Activated CD4-positive, alpha-beta T cell treated with anti-CD3 and anti-CD28 coated beads, Interleukin-2, Interleukin-6, amounts not matched to agents 100 ng/mL and 50 ng/mL, durations not matched to agents 16 hours and 8 hours (primary cell): ENCODE measurements around the gene MPP3.
A peak's percentile ranks its signal among the peaks of the same experiment; 100 is the strongest.

Experiments
- DNase-seq: peaks from one replicate; pipeline ENCODE4 v3.0.0-alpha.2; 2020

MPP3 gene

DNA sequence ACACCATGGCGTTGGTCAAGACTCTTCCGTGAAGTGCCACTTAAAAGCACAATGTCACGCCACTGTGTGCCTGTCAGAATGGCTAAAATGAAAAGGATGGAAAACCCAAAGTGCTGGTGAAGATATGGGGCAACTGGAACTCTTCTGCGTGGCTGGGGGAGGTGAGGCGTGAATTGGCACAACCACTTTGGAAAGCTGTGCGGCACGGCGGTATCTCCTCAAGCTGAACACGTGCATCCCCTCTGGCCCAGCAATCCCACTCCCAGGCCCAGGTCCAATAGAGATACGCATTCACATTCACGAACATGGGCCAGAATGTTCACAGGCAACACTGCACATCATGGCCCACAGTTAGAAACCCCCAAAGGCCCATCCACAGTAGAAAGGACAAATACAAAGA, 63.1 kb downstream of the MPP3 start:
- DNase-seq, result no peak

DNA sequence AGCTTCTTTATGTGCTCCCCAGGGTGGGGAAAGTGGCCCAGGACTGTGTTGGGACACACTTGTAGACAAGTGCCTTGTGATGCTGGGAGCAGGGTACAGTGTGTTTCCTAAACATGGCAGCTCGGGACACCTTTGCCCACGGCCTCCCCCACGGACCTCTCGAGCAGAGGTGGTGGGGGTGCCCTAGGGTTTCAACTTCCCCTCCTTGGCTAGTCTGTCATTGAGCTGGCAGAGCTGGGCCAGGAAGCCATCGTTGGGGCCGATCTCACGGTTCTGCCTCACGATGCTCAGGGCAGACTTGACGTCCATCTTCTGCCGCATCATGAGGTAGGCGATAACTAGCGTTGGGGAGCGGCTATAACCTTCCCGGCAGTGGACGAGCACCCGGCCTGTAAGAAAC, 63.5 kb downstream of the MPP3 start:
- no peak for DNase-seq

DNA sequence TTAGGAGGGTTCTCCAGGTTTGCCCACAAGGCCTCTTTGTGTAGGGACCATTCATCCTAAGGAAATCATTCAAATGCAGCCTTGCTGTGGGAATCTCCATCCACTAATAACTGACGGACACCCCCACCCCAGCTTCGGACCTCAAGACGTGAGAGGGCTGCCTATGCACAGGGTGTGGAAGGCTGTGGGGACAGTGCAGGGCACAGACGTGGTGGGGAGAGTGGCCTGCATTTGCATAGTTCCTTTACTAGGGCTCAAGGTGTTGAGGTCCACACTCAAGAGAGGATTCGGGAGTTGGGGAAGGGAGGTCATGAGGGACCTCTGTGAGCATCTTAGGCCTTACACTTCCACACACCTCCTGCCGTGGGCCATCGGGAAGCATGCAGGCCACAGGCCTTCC, 64.0 kb downstream of the MPP3 start:
- no peak for DNase-seq

DNA sequence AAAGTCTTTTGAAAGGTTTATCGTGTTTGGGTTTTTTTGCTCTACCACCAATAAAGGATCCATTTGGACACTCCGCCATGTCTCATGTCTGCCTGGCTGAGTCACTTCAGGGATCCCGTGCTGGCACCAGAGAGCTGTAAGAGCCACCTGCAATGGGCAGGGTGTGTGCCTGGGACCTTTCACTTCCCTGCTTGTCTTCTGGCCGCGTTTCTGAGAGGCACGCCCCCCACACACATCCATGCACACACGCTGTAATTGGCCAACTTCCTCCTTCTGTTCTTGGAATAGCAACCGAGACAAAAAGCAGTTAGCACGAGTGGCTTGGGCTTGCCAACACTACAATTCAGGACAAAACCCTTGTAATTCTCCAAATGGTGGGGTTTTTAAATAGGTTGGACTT, 64.6 kb downstream of the MPP3 start:
- DNase-seq, result no peak

DNA sequence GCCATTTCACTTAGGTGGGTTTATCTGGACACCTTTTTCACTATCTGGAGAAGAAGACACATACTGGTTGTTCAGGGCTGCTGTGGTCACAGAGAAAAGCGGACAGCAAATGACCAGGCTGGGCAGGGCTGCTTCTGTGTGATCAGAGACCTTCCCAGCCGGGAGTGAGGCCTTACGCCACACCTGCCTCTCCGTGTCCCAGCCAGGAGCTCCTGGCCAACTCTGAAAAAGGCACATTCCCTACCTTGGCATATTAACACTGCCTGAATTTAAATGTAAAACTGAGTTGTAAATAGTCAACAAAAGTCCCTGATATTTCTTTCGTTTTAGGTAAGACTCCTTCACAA, 65.3 kb downstream of the MPP3 start:
- DNase-seq, result no peak

DNA sequence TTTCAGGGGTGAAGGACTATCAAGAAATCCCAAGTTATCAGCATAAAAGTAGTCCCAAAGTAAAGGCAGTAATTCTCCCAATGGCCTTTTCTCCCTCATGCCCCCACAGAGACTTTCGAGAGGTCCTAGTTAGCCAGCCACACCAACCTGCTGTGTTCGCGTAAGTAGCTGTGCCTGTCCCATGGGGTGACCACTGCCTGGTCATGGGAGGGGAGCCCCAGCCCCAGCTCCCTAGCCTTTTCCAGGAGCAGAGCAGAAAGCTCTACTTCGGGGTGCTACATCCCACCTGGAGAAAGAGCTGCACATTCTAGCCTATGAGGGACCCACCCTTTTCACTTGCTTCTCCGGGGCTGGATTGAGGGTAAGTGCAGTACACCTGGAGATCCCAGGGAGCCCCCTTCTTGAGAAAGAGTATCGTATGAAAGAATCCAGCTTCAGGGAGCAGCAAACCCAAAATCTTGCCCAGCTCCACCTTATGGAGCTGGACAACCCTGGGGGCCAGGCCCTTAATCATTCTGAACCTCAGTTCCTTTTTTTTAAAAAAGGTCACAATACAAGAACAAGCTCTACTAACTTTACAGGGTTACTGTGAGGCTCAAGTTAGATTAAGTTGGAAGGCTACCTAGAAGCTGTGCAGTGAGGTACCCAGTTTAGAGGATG, 65.8 kb downstream of the MPP3 start:
- DNase-seq, result no peak

DNA sequence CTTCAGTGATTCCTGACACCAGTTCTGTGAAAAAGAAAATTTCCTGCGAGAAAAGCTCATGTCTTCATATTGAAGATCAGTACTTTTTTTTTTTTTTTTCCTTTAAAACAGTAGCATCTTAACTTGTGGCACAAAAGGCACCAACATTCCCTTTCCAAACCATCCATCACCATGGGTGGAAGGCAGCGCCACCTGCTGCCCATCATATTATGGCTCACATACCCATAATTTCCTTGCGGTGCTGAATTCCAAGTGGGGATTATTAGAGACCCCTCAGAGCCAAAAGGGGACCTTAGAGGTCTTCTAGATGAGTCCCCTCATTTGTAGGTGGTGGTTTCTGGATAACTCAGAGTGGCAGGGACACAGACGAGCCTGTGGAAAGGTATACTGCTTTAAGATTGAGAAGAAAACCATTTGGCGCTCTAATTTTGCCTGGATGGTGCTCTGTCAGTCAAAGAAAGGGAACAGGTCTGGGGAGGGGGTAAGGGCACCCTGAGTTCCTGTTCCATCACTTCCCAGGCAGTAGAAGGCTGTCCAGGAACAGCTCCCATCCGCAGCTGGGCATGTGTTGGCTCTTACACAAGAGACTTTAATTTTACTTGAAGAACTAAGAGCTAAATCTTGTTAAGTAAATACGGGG, 66.4 kb downstream of the MPP3 start:
- DNase-seq, result peak; percentile 38

DNA sequence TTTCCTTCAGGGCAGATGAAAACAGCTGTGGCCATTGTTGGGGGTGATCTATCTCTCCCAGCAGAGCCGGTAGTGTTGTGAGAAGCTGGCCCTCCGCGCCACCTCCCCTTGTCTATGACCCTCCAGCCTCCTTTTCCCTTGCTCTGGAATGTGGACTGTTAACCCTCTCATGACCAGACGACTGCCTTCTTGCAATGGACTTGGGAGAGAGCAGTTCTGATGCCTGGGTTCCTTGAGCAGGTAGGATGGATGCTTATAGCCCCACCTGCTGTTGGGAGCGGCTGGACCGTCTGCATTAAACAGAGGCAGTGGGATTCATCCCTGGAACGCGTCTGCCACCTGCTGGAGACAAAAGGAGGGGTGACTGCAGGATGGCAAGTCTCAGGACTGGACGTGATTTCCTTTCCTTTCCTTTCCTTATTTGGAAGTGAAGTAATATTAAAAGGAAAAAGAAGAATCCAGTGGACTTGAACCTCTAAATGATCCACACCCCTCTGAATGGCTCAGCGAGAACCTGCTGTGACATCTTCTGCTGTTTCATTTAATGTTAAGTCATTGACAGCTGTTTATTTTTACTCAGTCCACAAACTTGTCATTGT, 72.6 kb downstream of the MPP3 start:
- DNase-seq, result peak; percentile 93

DNA sequence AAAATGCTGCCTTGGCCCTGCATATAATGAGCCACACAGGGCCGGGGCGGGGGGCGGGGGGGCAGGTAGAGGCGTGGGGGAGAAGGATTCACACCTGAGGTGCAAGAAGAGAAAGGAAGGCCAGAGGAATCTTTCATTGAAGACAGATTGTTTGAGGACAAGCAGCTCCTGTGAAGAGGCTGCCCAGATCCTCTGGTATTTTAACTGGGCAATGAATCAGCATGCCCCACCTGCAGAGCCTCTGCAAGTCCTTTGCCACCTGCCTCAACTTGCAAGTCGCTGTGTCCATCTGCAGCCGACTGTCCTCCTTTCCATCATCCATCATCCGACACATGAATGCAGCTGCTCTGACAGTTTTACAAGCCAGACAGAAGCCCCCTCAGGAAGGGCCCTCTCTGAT, 73.1 kb downstream of the MPP3 start:
- DNase-seq, result no peak

DNA sequence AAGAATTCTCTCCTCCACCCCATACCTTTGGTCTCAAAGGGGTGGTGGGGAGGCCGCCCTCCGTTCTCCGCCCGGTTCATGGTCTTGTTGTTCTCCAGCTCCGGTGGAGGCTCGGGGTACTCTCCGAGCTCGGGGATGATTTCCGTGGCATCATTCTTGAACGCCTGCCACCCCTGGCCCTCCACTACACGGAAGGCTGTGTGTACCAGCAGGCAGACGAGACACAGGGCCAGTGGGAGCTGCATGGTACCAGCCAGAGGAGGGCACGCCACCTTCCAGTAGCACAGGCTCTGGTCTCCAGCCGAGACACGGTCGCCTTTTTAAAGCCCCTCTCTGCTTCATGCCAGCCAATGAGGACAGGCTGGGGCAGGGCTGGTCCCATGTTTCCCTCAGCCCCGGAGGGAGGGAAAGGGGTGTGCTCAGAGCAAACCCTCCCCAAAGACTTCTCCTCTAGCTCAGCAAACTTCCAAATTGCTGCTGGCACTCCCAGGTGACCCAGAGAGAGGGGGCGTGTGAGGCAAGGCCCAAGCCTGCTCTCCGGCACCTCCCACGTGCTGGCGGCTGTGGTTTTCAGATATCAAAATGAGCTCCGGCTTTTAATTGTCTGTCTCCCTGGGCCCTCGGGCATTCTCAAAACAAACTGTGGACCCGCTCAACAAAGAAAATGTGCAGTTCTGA, 74.3 kb downstream of the MPP3 start, which contains the start of gene SOST:
Gene SOST (minus strand): TSS at position 295 of the 678 bp plus-strand sequence. CDS start 50 bp downstream, at position 245.
- DNase-seq, result no peak

DNA sequence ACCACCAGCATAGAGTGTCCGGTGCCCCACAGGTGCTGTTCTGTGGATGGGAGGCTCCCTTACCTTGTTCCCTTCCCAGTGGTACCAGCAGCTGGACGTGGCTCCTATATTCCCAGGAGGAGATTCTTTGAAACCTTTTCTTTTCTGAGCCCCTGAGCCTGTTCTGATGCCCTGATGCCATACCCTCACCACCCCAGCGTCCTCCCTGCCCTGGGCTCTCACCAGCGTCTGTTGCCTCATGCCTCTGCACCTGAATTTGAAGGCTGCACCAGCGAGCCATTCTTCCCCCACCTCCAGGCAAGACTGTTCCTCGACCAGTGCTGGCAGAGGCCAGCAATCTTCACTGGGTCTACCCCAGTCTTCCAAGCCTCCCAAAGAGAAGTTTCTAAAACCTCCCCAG, 74.9 kb downstream of the MPP3 start:
- DNase-seq, result no peak

DNA sequence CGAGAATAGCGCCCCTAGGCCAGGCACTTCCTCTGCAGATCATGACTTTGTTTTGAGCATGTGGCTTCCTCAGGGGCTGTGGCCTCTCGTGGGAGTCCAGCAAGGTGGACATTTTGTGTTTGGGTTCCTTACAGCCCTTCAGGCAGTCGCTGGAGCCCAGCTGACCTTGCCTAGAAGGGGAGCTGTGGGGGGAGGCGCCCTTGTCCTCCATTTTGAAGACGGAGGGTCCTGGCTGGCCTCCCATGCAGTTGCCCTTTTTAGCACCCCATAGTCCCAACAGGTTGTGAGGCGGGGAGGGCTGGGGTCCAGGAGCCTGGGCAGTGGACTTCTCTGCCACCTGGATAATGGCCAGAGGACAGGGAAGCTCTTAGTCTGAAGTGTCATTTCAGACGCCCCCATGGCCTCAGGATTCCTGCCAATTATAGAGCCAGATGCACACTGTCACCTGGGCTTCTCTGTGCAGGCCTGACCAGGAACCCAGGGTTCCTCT, 75.7 kb downstream of the MPP3 start:
- no peak for DNase-seq

DNA sequence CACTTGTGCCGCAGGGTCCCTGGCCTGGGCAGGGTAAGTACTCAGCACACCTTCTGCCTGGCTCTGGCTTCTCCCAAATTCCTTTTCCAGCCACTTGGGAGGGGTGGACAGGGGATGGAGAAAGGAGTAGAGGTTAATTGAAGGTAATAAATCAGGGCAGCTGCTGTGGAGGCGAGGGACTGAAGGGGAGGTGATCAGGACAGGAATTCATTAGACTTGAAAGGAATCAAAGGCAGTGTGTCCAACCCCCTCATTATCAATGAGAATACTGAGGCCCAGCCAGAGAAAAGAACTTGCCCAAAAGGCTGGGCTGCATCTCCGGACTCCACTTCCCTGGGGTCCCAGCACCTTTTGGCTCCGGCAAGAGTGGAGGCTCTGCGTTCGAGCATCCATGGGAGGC, 76.7 kb downstream of the MPP3 start:
- no peak for DNase-seq

DNA sequence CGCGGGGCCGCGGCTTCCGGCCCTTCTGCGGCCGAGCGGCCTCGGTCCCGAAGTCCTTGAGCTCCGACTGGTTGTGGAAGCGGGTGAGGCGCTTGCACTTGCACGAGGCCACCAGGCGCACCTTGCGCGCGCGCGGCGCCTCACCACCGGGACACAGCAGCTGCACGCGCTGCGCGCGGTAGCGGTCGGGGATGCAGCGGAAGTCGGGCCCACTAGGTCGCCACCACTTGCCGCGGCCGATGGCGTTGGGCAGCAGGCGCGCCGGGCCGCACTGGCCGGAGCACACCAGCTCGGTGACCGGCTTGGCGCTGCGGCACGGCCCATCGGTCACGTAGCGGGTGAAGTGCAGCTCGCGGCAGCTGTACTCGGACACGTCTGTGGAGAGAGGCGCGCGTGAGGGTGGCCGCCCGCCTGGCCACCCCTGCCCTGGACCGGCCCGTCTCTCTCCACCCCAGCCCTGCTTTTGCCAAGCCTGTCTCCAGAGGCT, 77.5 kb downstream of the MPP3 start:
- DNase-seq, result peak; percentile 24

DNA sequence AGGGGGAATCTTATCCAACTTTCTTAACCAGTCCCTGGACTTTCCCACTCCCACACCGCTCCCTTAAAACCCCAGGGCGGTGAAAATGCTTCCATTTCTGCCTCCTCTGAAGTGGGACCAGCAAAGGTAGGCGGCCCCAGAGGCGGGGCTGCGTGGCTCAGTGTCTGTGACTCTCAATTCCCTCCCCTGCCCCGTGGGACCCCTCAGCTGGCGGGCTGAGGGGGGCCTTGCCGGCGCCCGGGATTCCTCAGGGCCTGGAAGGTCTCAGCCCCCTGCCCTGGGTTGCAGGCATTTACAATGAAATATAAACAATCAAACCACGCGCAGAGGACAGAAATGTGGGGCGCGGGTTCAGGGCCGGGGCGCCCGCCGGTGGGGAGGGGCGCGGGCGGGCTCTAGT, 78.0 kb downstream of the MPP3 start:
- DNase-seq, result no peak

DNA sequence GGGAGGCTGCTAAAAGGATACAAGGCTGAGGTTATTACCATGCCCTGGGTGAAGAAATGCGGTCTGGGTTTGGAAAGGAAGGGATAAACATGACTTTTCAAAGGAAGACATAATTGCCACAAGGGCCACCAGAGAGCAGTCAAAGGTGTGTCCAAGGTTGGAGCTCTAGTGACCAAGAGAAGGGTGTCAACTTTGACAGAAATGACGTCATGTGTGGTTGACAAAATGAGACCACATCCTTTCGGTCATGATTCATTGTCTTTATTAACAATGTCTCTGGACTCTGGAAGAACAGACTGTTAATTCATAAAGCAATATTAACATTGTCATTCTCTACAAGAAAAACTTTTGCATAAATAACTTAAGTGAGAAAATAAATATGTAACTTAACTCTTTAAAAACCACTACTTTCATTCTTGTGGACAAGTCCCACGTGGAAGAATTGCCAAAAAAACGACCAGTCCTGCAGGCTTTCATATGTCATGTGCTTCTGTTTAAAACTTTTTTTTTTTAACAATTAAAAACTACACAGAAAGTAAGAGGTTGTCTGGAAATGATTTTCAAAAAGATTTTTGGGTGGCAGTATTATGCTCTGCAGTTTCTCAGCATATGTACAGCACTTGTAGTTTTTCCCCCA, 79.3 kb downstream of the MPP3 start:
- peak; percentile 36 for DNase-seq
